H9 (cell line): Measurements from ENCODE around the gene KIF11. TPM values are rescaled to one million over a fixed set of nuclear protein-coding genes. Genes with fewer than 3 reads are reported as not detected.

Experiments
- DNase-seq: peaks from one replicate; pipeline ENCODE4 v3.0.0-alpha.2; 2017
- H2AFZ ChIP-seq: one replicate; pipeline ENCODE4 v1.6.1; 2013; ENCODE audit warnings: mild to moderate bottlenecking, low read length, control low read depth, moderate library complexity
- H2AK5ac ChIP-seq: 2 replicates; pipeline ENCODE4 v1.6.1; 2013; ENCODE audit warnings: low read length, control low read depth, mixed read lengths; ENCODE audit not compliant: insufficient read length
- H2BK120ac ChIP-seq: one replicate; pipeline ENCODE4 v1.6.1; 2013; ENCODE audit warnings: low read depth, mild to moderate bottlenecking, low read length, control low read depth, inconsistent platforms; ENCODE audit not compliant: poor library complexity, severe bottlenecking
- H2BK12ac ChIP-seq: 2 replicates; pipeline ENCODE4 v1.6.1; 2013; ENCODE audit warnings: low read length, control low read depth, mixed read lengths, low read depth; ENCODE audit not compliant: insufficient read length
- H2BK15ac ChIP-seq: 2 replicates; pipeline ENCODE4 v1.6.1; 2013; ENCODE audit warnings: low read depth, low read length, control low read depth
- H2BK20ac ChIP-seq: one replicate; pipeline ENCODE4 v1.6.1; 2013; ENCODE audit warnings: low read depth, mild to moderate bottlenecking, low read length, control low read depth, inconsistent platforms; ENCODE audit not compliant: poor library complexity, severe bottlenecking
- H2BK5ac ChIP-seq: 2 replicates; pipeline ENCODE4 v1.6.1; 2013; ENCODE audit warnings: low read length, control low read depth, mixed read lengths; ENCODE audit not compliant: insufficient read length
- H3K14ac ChIP-seq: 2 replicates; pipeline ENCODE4 v1.6.1; 2013; ENCODE audit warnings: low read length, control low read depth; ENCODE audit not compliant: insufficient read depth
- H3K18ac ChIP-seq: 2 replicates; pipeline ENCODE4 v1.6.1; 2013; ENCODE audit warnings: low read depth, mild to moderate bottlenecking, mixed read lengths, low read length, control low read depth; ENCODE audit not compliant: insufficient read length
- H3K23ac ChIP-seq: 2 replicates; pipeline ENCODE4 v1.6.1; 2013; ENCODE audit warnings: low read length, control low read depth, mixed read lengths, low read depth; ENCODE audit not compliant: insufficient read length
- H3K23me2 ChIP-seq: 2 replicates; pipeline ENCODE4 v1.6.1; 2013; ENCODE audit warnings: low read depth, mild to moderate bottlenecking, mixed read lengths, low read length, control low read depth; ENCODE audit not compliant: insufficient read length, poor library complexity, severe bottlenecking
- H3K27ac ChIP-seq: 2 replicates; pipeline ENCODE4 v1.5.1; 2013; ENCODE audit warnings: low read length, control low read depth, mixed read lengths, low read depth; ENCODE audit not compliant: insufficient read length
- H3K27me3 ChIP-seq: 2 replicates; pipeline ENCODE4 v1.6.1; 2013; ENCODE audit warnings: low read length, control low read depth, inconsistent platforms; ENCODE audit not compliant: insufficient read depth
- H3K4ac ChIP-seq: 2 replicates; pipeline ENCODE4 v1.6.1; 2013; ENCODE audit warnings: low read depth, mild to moderate bottlenecking, control low read depth, inconsistent platforms, low read length, moderate library complexity
- H3K4me1 ChIP-seq: 2 replicates; pipeline ENCODE4 v1.6.1; 2013; ENCODE audit warnings: low read length, control low read depth, inconsistent platforms; ENCODE audit not compliant: insufficient read depth
- H3K4me2 ChIP-seq: 2 replicates; pipeline ENCODE4 v1.6.1; 2013; ENCODE audit warnings: low read length, control low read depth, mixed read lengths; ENCODE audit not compliant: insufficient read length, insufficient read depth
- H3K56ac ChIP-seq: 2 replicates; pipeline ENCODE4 v1.6.1; 2013; ENCODE audit warnings: low read depth, mild to moderate bottlenecking, mixed read lengths, low read length, control low read depth; ENCODE audit not compliant: insufficient read length
- H3K79me1 ChIP-seq: 2 replicates; pipeline ENCODE4 v1.6.1; 2013; ENCODE audit warnings: low read depth, mild to moderate bottlenecking, moderate library complexity, low read length, control low read depth, inconsistent platforms; ENCODE audit not compliant: insufficient read depth, poor library complexity, severe bottlenecking
- H3K79me2 ChIP-seq: 2 replicates; pipeline ENCODE4 v1.6.1; 2013; ENCODE audit warnings: low read length, control low read depth, inconsistent platforms; ENCODE audit not compliant: insufficient read depth
- H3K9ac ChIP-seq: 2 replicates; pipeline ENCODE4 v1.6.1; 2013; ENCODE audit warnings: low read length, control low read depth, mixed read lengths; ENCODE audit not compliant: insufficient read length; ENCODE audit errors: extremely low read depth
- H3K9me3 ChIP-seq: one replicate; pipeline ENCODE4 v1.6.1; 2013; ENCODE audit warnings: low read depth, low read length, inconsistent platforms; ENCODE audit not compliant: control insufficient read depth
- H3T11ph ChIP-seq: one replicate; pipeline ENCODE4 v1.6.1; 2013; ENCODE audit warnings: mild to moderate bottlenecking, low read length, control low read depth, inconsistent platforms
- H4K20me1 ChIP-seq: one replicate; pipeline ENCODE4 v1.6.1; 2013; ENCODE audit not compliant: control insufficient read depth, insufficient read length, insufficient read depth
- H4K5ac ChIP-seq: 2 replicates; pipeline ENCODE4 v1.6.1; 2013; ENCODE audit warnings: low read depth, mild to moderate bottlenecking, mixed read lengths, low read length, control low read depth; ENCODE audit not compliant: insufficient read length
- H4K8ac ChIP-seq: replicated peaks from 2 replicates; pipeline ENCODE4 v1.6.1; 2013; ENCODE audit warnings: low read length, control low read depth, mixed read lengths, low read depth; ENCODE audit not compliant: insufficient read length
- H4K91ac ChIP-seq: 2 replicates; pipeline ENCODE4 v1.6.1; 2013; ENCODE audit warnings: low read depth, mild to moderate bottlenecking, moderate library complexity, mixed read lengths, low read length, control low read depth; ENCODE audit not compliant: insufficient read length
- H3K27ac Mint-ChIP-seq, 3 experiments: 2 replicates in 2 of 3; 3 replicates in 1 of 3; pipeline ENCODE4 v1.8.0; 2020 to 2021; ENCODE audit warnings: mixed read lengths in 3 of 3, mild to moderate bottlenecking in 1 of 3, moderate library complexity in 1 of 3
- H3K27me3 Mint-ChIP-seq: 2 replicates; pipeline ENCODE4 v1.8.0; 2021; ENCODE audit warnings: low read depth, mild to moderate bottlenecking, moderate library complexity, mixed read lengths
- H3K36me3 Mint-ChIP-seq, 3 experiments: 2 replicates in 2 of 3; 3 replicates in 1 of 3; pipeline ENCODE4 v1.8.0; 2020 to 2021; ENCODE audit warnings: low read depth in 3 of 3, mixed read lengths in 3 of 3; ENCODE audit not compliant: insufficient read depth in 1 of 3
- H3K4me1 Mint-ChIP-seq, 2 experiments: 2 replicates each; pipeline ENCODE4 v1.8.0; 2020; ENCODE audit warnings: mixed read lengths in 2 of 2
- H3K4me3 Mint-ChIP-seq, 2 experiments: 2 replicates in 1 of 2; 3 replicates in 1 of 2; pipeline ENCODE4 v1.8.0; 2020 to 2021; ENCODE audit warnings: mild to moderate bottlenecking in 2 of 2, mixed read lengths in 2 of 2, moderate library complexity in 1 of 2
- H3K9me3 Mint-ChIP-seq, 2 experiments: 2 replicates in 1 of 2; 3 replicates in 1 of 2; pipeline ENCODE4 v1.8.0; 2020; ENCODE audit warnings: mild to moderate bottlenecking in 2 of 2, mixed read lengths in 2 of 2, moderate library complexity in 1 of 2
- WGBS: extraction: QIAGEN DNeasy Blood & Tissue Kit; methylation state at CpG from one replicate; pipeline ENCODE4 v1.1.7; 2013; ENCODE audit warnings: missing lambda C conversion rate, low lambda C conversion rate, mixed read lengths; ENCODE audit not compliant: insufficient read length; ENCODE audit errors: extremely low coverage; 5-methylcytosine and 5-hydroxymethylcytosine counted together
- total RNA-seq: library from RNA; stranded (reverse); gene quantifications from 2 replicates; pipeline ENCODE4 v1.2.1, GENCODE V29; 2021
- TF ChIP-seq, protein P1 (sequence below): fragments of 200-600 bp; sonication (generic); conservative IDR thresholded peaks from 3 replicates; pipeline ENCODE4 v1.8.0; 2021; ENCODE audit warnings: antibody characterized with exemption, mild to moderate bottlenecking

The KIF11 gene
- total RNA-seq, 1 experiment from 2014 or later, result 54.4 TPM

DNA sequence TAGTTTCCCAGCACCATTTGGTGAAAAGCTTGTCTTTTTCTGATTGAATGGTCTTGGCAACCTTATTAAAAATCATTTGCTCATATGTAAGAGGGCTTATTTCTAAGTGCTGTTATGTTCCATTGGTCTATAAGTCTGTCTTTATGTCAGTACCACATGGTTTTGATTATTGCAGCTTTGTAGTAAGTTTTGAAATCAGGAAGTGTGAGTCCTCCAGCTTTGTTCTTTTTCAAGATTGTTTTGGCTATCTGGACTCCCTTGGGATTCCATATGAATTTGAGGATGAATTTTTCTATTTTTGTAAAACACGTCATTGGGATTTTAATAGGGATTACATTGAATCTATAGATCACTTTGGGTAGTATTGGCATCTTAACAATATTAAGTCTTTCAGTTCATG, 5.4 kb downstream of the KIF11 start:
- Mint-ChIP-seq H3K9me3 (no peaks in the 10 kb centered on the region), H3K27me3 (no peaks in the 10 kb centered on the region), H3K27ac (peak overlapping the region in 1 of 3 experiments; percentile 80; a peak in 1 of 7 replicates), H3K4me1 (peaks cover 37 to 40% of the 10 kb centered on the region in 2 experiments), H3K4me3 (no peak overlapping the region), H3K36me3 (peaks cover 0 to 15% (median 0%) of the 10 kb centered on the region in 3 experiments; a peak in 3 of 7 replicates)
- H3K14ac ChIP-seq, result no peak overlapping the region
- no peak overlapping the region for H3T11ph ChIP-seq
- H4K91ac ChIP-seq, result no peak overlapping the region
- H3K4me2 ChIP-seq, result no peak overlapping the region
- H3K23me2 ChIP-seq, result no peaks in the 10 kb centered on the region
- no peaks in the 10 kb centered on the region for H3K4me1 ChIP-seq
- H4K8ac ChIP-seq, result no peak overlapping the region
- H3K9me3 ChIP-seq, result no peaks in the 10 kb centered on the region
- no peak overlapping the region for H3K23ac ChIP-seq
- no peak overlapping the region for H2BK120ac ChIP-seq
- H3K27me3 ChIP-seq, result no peaks in the 10 kb centered on the region
- no peak overlapping the region for H2BK15ac ChIP-seq
- WGBS, result no CpG with 5 or more reads among the region's 1 CpG
- H2AK5ac ChIP-seq, result no peak overlapping the region
- H2AFZ ChIP-seq, result no peak overlapping the region
- H3K4ac ChIP-seq, result no peak overlapping the region
- no peaks in the 10 kb centered on the region for H4K20me1 ChIP-seq
- H2BK20ac ChIP-seq, result no peak overlapping the region
- no peak for DNase-seq
- H3K79me2 ChIP-seq, result peaks cover 71% of the 10 kb centered on the region
- no peak overlapping the region for H3K27ac ChIP-seq
- H4K5ac ChIP-seq, result no peak overlapping the region
- no peak overlapping the region for H3K9ac ChIP-seq
- H3K79me1 ChIP-seq, result peaks cover 6% of the 10 kb centered on the region
- H2BK12ac ChIP-seq, result no peak overlapping the region
- no peak overlapping the region for H3K18ac ChIP-seq
- H3K56ac ChIP-seq, result no peak overlapping the region
- no peak overlapping the region for H2BK5ac ChIP-seq
- TF ChIP-seq, protein P1, sequence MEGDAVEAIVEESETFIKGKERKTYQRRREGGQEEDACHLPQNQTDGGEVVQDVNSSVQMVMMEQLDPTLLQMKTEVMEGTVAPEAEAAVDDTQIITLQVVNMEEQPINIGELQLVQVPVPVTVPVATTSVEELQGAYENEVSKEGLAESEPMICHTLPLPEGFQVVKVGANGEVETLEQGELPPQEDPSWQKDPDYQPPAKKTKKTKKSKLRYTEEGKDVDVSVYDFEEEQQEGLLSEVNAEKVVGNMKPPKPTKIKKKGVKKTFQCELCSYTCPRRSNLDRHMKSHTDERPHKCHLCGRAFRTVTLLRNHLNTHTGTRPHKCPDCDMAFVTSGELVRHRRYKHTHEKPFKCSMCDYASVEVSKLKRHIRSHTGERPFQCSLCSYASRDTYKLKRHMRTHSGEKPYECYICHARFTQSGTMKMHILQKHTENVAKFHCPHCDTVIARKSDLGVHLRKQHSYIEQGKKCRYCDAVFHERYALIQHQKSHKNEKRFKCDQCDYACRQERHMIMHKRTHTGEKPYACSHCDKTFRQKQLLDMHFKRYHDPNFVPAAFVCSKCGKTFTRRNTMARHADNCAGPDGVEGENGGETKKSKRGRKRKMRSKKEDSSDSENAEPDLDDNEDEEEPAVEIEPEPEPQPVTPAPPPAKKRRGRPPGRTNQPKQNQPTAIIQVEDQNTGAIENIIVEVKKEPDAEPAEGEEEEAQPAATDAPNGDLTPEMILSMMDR, result no peak
